HG03378 (cell line): ENCODE measurements around the gene VSIR.
A peak's percentile ranks its signal among the peaks of the same experiment; 100 is the strongest.

ENCODE experiments used
- ATAC-seq: cut with Tn5 transposase; IDR thresholded peaks from one replicate; pipeline ENCODE4 v1.9.1; 2021; ENCODE audit warnings: mild to moderate bottlenecking, moderate library complexity; ENCODE audit not compliant: unreplicated experiment

The VSIR gene

DNA sequence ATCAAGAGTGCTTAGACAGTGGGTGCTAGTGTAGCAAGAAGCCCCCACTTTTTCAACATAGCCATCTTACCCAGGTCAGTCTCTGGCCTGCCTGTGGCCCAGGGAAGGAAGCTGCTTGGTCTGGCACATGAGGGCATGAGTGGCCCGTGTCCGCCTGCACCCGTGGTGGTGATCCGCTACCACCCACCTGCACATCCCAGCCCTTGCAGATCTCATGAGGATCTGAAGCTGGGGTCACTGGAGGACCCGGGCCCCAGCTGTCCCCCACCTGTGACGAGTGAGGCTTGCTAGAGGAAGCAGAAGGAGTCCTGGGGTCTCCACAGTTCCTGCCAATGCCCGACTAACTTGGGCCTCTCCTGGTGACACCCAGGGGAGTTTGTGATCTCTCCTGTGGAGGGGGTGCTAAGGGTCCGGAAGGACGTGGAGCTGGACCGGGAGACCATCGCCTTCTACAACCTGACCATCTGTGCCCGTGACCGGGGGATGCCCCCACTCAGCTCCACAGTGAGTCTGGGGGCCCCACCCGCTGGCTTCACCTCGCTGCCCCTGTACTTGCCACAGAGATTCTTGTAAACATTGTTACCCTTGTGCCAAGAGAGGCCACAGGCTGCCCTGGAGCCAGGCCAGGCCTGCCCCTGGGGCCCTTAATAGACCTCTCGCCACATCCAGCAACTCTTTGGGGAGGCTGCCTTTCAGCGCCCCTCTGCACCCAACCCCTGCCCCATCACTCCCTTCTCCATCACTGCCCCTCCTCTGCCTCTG lies 10.8 kb upstream of the VSIR start:
- no peak for ATAC-seq

DNA sequence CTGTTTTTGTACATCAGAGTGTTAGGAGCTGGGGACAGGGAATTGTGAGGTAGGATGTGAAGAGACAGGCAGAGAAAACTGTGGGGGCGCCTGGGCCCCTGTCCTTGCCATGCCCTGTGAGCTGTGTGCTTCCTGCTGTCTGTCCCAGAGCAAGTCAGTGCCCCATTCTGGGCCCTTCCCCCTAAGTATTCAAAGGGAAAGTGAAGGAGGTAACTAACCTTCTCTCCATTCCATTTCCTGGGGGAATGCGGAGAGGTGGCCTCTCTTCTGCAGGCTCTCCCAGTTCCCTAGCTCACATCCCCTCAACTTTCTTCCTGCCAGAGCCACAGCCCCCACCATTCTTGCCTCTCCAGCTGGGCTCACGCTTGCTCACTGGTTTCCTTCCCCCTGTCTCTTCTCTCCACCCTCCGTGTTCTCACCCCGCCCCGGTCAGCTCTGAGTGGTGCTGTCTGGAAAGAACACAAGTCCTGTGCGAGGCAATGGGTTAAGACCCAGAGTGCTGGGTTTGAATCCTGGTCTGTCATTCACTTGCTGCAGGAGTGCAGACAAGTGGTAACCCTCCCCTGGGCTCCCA lies 9.7 kb upstream of the VSIR start:
- ATAC-seq, result no peak

DNA sequence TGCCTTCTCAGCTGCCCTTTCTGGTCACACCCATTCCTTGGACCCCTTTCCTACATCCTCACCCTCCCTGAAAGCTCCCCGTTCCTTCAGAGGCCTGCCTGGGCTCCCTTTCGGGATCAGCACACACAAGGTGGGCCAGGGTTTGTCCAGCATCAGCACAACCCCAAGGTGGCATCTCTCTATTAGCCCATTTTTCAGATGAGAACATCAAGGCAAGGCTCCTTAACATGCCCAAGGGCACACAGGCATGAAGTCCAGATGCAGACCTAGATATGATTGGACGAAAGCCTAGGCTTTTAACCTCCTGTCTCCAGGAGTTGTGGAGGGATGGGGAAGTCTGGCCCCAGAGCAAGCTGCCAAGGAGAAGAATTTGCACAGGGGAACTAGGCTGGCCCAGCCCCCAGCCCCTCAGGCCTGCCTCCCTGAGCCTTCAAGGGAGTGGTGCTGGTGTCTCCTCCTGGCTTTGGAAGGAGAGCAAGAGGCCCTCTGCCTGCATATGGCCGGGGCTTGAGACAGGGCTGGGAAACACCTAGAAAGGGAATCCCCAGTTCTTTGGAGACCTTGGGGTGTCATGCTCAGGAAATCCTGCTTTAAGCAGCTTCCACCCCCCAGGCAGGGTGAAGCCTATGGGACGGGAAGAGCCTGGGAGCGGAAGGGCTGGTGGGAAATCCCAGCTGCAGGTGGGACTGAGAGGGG lies 9.0 kb upstream of the VSIR start:
- ATAC-seq, result no peak

DNA sequence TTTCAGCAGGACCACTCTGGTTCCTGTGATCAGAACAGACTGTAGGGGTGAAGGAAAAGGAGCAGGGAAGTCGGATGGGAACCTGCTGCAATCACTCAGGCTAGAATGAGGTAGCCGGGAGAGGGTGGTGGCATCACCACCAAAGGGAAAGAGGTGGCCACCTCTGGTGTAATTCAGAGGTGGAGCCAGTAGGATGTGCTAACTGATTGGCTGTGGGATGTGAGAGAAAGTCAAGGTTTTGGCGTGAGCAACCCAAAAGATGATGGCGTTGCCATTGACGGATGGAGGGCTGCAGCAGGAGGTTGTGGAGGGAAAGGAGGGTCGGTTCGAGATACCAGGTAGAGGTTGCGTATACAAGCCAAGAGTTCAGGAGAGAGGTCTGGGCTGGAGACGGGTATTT lies 7.4 kb upstream of the VSIR start:
- no peak for ATAC-seq

DNA sequence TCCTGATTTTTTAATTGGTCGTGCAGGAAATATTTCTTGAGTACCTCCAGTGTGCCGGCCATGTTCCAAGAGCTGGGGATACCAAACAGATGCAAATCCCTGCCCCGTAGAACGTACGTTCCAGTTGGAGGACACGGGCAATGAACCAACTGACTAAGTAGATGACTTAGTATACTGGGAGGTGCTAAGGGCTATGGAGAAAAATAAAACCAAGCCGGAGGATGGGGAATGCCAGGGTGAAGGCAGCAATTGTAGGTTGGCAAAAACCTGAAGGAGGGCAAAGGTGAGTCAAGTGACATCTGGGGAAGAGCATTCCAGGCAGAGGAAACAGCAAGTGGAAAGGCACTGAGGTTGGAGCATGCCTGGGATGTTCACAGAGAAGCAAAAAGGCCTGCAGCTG lies 6.8 kb upstream of the VSIR start:
- no peak for ATAC-seq

DNA sequence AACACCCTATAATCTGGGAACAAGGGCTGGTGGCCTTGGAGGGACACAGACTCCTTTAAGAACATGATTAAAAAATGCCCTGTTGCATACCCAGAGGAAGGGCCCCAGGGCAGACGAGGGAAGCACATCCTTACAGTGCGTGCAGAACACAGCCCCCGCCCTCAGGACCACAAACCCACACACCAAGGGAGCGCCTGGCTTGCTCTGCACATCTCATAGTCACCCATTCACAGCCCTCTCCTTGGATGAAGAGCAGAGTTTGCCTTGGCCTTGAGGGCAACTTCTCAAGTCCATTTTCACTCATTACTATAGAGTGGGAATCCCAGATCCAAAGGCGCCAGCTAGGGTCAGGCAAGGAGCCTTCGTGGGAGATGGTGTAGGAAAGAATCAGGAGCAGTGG lies 6.3 kb upstream of the VSIR start:
- ATAC-seq, result no peak

DNA sequence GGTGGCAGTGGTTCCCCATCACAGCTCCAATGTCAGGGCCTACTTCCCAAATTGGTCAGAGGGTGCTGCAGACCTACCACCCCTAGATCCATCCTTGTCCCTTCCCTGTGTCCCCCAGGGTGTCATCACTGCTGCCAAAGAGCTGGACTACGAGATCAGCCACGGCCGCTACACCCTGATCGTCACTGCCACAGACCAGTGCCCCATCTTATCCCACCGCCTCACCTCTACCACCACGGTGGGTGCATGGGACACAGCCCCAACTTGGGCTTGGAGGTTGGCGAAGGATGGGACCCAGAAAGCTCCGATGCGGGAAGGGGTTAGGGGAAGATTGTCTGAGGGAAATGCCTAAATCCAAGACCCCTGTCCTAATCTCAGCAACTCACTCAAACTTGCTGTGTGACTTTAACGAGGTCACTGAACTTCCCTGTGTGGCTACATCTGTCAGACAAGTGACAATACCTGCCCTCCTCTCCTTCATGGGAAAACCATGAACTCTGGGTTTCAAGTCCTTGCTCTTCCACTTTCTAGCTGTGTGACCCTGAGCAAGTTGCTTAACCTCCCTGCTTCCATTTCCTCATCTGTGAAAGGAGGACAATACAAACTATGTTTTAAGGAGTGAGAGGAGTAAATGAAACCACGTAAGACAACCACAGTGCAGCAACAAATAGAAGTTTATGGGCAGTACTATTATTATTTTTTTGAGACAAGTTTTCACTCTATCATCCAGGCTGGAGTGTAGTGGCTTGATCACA lies 4.9 kb upstream of the VSIR start:
- ATAC-seq, result no peak

DNA sequence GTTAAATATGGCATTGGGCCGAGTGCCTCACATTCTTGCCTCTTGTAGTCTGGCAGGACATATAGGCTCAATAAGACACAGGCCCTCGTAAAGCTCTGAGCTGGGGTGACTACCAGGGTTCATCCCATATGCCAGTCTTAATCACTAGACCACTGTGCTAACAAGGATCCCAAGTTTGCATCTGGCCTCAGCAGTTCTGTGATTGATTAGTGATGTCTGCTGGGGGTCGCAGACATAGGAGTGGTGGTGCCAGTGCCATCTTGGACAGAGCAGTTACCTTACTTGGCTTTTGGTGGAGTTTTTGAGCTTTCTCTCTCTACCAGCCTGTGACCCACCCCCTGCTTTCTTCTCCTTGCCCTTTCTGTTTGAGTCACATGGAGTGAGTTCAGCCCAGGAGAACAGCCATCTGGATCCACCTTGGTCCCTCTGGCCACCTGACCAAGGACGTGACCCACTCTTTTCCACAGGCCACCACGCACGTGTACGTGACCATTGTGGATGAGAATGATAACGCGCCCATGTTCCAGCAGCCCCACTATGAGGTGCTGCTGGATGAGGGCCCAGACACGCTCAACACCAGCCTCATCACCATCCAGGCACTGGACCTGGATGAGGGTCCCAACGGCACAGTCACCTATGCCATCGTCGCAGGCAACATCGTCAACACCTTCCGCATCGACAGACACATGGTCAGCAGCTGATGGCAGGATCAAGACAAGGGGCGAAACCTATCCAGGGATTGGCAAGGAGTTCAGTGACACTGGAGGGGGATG lies 4.1 kb upstream of the VSIR start:
- no peak for ATAC-seq

DNA sequence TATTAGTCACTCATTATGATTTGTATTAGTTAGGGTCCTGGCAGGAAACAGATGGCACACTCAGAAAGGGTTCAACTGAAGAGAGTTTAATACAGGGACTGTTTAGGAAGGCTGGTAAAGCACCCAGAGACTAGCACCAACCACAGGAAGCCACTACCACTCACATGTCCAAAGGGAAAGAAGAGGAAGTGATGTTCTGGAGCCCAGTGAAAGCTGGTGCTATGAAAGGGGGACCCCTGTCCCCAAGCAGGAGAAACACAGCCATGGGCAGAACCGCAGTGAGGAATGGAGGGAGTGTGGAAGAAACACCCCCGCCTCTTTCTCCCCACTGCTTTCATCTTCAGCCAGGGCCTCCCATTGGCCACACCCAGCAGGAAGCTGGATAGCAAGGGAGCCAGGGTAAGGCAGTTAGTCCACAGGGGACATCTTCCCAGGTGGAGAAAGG lies 3.2 kb upstream of the VSIR start:
- no peak for ATAC-seq

DNA sequence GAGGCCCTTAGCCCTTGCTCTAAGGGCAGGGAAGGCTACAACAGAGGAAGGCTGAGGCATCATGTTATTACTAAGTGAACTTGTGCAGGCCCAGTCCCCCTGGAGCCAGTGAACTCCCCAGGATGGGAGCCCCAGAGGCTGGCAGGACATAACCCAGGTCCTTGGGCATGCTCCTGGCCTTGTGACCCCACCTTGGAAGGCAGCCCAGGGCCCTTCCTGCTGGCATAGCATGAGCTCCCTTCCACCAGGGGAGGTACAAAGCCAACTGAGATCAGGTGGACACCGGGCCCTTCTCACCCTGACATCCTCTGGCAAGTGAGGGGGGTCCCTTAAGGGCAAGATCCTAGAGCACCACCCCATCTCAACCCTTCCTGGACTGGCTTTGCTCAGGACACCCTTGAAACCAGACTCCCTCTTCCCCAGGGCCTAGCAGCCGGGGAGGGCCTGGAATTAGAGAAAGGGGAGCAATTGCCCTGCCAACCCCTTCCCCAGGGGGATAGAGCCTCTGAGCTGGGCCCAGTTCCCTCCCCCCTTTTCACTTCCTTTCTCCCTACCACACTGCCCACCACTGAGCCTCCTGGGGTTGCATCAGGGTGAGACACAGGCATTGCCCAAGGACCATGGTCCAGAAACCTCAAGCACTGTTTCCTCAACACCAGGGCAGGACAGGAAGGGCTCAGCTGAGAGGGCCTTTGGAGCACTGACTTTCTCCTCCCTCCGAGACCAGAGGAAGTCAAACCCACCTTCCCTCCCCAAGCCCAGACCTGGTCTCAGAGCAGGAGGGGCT lies 1.8 kb upstream of the VSIR start:
- no peak for ATAC-seq

DNA sequence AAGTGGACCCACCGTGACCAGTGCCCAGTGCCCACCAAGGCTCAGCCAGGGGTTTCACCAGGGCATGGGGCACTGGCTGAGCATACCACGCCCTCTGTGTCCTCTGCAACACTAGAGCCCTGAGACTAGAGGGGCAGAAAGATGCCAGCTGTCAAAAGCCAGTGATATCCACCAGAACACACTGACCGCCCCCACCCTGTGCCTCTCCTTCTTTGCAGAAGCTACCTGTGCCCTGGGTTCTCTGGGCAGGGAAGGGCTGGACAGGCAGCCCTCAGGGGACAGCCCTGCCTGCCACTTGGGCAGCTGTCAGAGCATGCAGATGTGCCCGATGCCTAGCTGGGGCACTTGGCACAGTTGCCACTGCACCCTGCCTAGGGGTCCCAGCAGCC lies 494 bp downstream of the VSIR start:
- no peak for ATAC-seq

DNA sequence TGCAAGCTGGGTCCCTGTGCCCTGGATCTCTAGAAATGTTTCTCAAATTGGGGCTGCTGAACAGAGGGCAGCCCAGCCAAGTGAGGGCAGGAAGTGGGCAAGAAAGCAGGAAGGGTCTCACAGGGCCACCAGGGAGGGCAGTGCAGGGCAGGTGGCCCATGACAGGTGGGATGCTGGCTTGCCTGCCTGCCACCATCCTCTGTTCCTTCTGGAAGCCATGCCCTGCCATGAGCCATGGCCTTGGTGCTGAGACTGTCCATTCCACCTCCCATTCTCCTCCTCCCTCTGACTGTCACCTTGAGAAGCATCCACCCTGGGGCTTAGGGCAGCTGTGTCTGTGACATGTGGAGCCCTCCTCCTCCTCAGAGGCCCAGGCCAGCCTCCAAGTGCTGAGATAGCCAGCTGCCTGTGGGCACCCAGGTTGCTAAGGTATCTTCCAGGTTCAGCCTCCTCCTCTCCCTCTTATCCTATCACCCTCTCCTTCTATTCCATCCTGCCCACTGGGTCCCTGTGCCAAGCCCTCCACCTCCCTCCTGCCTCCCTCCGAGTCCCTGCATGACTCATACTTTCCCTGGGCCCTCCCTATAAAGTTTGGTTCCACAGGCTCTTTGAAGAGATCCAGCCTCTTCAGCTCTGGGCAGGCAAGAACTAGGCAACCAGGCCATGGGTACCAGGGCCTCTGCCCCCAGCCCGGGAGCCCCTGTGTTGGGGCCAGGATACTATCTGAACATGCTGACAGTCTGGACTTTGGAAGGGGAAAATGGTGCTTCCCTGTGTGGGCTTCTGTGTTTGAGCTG lies 1.3 kb downstream of the VSIR start:
- ATAC-seq, result no peak

DNA sequence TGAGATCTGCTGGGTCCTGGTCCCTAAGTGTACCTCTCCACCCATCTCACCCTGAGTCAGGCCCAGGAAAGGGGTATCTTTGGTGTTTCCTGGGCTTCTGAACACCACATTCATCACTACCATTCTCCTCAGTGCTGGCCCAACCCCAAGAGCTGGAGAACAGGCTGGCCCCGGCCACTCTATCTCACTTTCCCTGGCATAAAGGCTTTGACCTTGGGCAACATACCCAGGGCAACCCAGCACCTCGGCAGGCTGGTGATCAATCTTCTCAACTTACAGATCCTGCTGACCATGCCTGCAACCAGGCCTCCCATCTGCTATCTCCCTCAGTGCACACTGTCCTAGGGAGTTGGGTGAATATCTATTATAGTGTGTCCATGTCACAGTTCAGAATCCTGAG lies 2.1 kb downstream of the VSIR start:
- ATAC-seq, result no peak

DNA sequence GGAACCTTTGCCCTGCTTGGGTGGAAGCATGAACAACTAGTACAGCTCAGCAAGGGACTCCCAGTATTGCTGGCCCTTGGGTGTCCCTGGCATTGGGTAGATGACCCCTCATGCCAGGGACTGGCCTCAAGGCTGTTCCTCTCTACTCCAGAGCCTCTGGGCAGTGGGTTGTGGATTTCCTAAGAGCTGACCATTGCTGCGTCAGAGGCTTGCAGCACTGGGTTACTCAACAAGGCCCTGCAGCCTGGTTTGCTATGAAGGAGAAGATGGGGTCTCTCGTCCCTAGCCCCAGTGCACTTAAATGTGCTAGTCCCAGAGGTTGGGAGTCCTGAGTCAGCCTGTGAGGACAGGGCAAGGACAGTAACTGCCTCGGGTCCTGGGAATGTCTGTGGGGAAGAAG lies 2.5 kb downstream of the VSIR start:
- no peak for ATAC-seq

DNA sequence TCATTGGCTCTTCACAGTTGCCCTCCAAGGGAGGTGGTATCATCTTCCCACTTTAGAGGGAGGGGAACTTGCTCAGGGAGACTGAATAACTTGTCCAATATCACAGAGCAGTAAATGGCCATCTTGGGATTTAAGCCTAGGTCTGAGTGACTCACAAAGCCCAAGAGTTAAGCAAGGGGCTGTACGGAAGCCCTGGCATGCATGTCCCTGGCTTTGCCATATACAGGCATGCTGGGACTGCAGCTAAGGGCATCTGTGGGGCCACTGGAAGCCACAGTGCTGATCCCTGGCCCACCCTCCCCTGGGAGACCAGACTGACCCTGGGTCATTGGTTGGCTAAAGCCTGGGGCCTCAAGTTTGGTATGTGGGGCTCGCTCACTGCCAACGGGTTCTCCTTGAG lies 3.1 kb downstream of the VSIR start:
- ATAC-seq, result no peak

DNA sequence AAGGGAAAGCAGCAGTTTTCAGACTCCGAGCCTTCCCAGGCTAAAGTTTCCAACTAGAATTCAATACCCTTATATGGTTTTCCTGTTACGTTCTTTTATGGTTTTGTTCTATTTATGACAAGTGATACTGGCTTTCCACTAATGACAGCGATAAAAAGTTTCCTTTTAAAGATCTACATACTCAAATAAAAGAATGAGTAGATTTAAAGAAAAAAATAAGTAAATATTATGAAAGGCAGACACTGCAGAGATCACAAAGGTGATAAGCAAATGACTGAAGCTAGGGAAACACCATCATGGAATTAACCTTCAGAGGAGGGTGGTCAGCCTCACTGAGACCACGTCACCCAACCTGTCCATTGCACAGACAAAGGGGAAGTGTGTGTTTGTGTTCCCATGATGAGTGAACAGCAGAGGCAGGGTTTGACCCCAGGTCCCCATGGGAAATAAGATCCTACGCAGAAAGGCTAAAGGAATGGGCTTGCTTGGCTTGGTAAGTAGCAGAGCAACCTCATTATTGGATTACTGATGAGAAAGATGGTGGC lies 4.0 kb downstream of the VSIR start:
- peak; percentile 20 for ATAC-seq

DNA sequence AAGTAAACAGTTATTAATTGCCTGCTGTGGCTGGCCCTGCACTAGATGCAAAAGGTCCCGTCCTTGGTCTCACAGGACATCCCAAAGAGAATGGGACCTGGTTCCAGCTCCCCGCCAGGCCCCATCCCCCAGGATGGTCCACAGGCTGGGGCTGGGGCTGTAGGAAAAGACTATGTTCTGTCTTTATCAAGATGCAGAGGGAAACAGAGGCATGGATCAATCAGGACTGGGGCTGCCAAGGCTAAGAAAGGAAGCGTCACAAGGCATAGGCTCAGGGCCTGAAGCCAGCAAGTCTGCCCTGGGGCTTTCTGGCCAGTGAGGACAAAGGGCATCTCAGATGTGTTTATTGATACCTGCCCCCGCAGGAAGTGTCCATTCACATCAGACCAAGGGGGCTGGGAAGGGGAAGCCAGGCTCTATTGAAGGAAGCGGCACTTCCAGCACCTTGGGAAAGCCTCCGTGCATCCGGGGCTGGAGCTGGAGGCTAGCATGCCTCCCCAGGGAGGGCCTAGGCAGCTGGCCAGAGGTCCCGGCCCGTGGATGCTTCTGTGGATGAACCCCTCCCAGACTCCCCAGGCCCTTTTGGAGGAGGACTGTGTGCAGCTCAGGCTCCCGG lies 5.8 kb downstream of the VSIR start:
- ATAC-seq, result no peak

DNA sequence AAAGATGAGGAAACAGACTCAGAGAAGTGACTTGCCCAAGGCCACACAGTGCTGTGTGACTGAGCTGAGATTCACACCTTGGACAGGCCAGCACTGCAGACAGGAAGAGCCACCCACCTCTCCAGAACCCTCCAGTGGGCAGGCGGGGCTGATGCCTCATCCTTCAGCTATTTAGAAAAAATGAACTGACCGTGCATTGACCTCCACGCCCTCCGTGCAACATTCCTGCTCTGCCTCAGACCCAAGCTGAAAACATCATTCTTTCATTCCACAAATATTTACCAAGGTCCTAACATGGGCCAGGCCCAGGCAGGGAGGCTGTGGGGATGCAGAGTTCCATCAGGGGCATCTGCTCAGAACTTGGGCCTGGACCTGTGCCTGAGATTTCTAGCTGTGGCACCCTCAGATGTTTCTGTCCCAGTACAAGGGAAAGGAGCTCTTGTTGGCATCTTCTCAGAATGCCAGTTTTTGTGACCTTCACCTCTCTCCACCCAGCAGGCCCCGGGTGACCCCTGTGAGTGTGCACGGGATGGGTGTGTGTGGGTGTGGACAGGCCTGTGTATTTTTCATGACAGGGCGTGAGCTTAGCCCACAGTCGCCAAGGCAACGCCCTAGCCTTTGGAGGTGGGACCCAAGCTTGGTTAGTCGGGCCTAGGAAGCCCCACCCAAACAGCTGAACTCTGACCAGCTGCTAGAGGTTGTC lies 6.5 kb downstream of the VSIR start:
- ATAC-seq, result no peak
